Keratinocyte (primary cell): ENCODE data around the gene PTPN6. TPM values are rescaled to one million over a fixed set of nuclear protein-coding genes. Genes with fewer than 3 reads are reported as not detected.

Experiments
- DNase-seq: peaks from one replicate; pipeline ENCODE4 v3.0.0-alpha.2; 2011; ENCODE audit warnings: low read depth, missing footprints, low spot score
- FAIRE-seq: peaks from 2 replicates; lab custom pipeline; 2011; peaks lifted over from hg19 to GRCh38; lab: Jason Lieb, UNC
- H2AFZ ChIP-seq: 2 replicates; pipeline ENCODE4 v1.6.0; 2012; ENCODE audit warnings: low read length, control low read depth, inconsistent platforms; ENCODE audit not compliant: control insufficient read depth
- H3K27ac ChIP-seq: 2 replicates; pipeline ENCODE4 v1.5.1; 2011; ENCODE audit warnings: low read length; ENCODE audit not compliant: control insufficient read depth, insufficient read depth
- H3K27me3 ChIP-seq: 3 replicates; pipeline ENCODE4 v1.6.0; 2011; ENCODE audit warnings: low read length; ENCODE audit not compliant: control insufficient read depth, insufficient read depth; ENCODE audit errors: extremely low read depth
- H3K36me3 ChIP-seq, 2 experiments: 2 replicates in 1 of 2; 3 replicates in 1 of 2; pipeline ENCODE4 v1.5.1; 2011; ENCODE audit warnings: low read length in 2 of 2, mild to moderate bottlenecking in 1 of 2; ENCODE audit not compliant: control insufficient read depth in 2 of 2, insufficient read depth in 2 of 2; ENCODE audit errors: extremely low read depth in 1 of 2
- H3K4me1 ChIP-seq: 3 replicates; pipeline ENCODE4 v1.5.1; 2011; ENCODE audit warnings: low read length; ENCODE audit not compliant: control insufficient read depth, insufficient read depth; ENCODE audit errors: extremely low read depth
- H3K4me2 ChIP-seq: 3 replicates; pipeline ENCODE4 v1.6.0; 2011; ENCODE audit warnings: low read depth, low read length; ENCODE audit not compliant: control insufficient read depth, insufficient read depth; ENCODE audit errors: extremely low read depth
- H3K4me3 ChIP-seq, 3 experiments: fragments of 200-600 bp in 1 of 3; sonication (generic) in 1 of 3; 2 replicates in 2 of 3; 3 replicates in 1 of 3; pipeline ENCODE4 v1.5.1; 2011 to 2016; ENCODE audit warnings: low read length in 3 of 3, mild to moderate bottlenecking in 3 of 3, control low read depth in 2 of 3, inconsistent platforms in 1 of 3, low read depth in 1 of 3, mixed read lengths in 1 of 3, mixed run types in 1 of 3, moderate library complexity in 1 of 3; ENCODE audit not compliant: control insufficient read depth in 2 of 3, insufficient read depth in 2 of 3; ENCODE audit errors: extremely low read depth in 1 of 3
- H3K79me2 ChIP-seq: 2 replicates; pipeline ENCODE4 v1.6.0; 2012; ENCODE audit warnings: low read length; ENCODE audit not compliant: control insufficient read depth, insufficient read depth
- H3K9ac ChIP-seq: 3 replicates; pipeline ENCODE4 v1.6.0; 2011; ENCODE audit warnings: low read length; ENCODE audit not compliant: control insufficient read depth, insufficient read depth; ENCODE audit errors: extremely low read depth
- H3K9me1 ChIP-seq: 3 replicates; pipeline ENCODE4 v1.6.0; 2011; ENCODE audit warnings: low read length; ENCODE audit not compliant: control insufficient read depth, insufficient read depth; ENCODE audit errors: extremely low read depth
- H3K9me3 ChIP-seq: 2 replicates; pipeline ENCODE4 v1.5.1; 2012; ENCODE audit warnings: low read depth, low read length; ENCODE audit not compliant: control insufficient read depth
- H4K20me1 ChIP-seq: 3 replicates; pipeline ENCODE4 v1.6.0; 2011; ENCODE audit warnings: low read length; ENCODE audit not compliant: control insufficient read depth, insufficient read depth; ENCODE audit errors: extremely low read depth
- EZH2 ChIP-seq: IDR thresholded peaks from one replicate; pipeline ENCODE4 v1.6.1; 2012; ENCODE audit warnings: inconsistent platforms, mild to moderate bottlenecking, low read length, moderate library complexity
- dilution Hi-C: fragments of 300-500 bp; cut with MboI; formaldehyde crosslinking; loops from one replicate; pipeline ENCODE4 v1.7.0; 2020; ENCODE audit warnings: low sequenced_read_pairs; ENCODE audit not compliant: extremely low pct_ligation_motif_present
- polyA minus RNA-seq, 3 experiments: library from RNA; depleted of rRNA, polyadenylated mRNA; stranded (reverse); fragments of >200 nt; gene quantifications; 1 replicate in 1 of 3; 2 replicates in 1 of 3; 3 replicates in 1 of 3; pipeline ENCODE4 v1.2.3, GENCODE V29; 2011
- polyA plus RNA-seq, 5 experiments: library from polyadenylated mRNA; depleted of rRNA in 3 of 5; stranded (reverse) in 3 of 5; stranded (forward) in 1 of 5; unstranded in 1 of 5; fragments of >200 nt; gene quantifications; 1 replicate in 1 of 5; 2 replicates in 3 of 5; 3 replicates in 1 of 5; pipeline versions ENCODE4 v1.2.1 to v1.2.3, GENCODE V29; 2011 to 2012; ENCODE audit warnings: missing spikeins in 2 of 5, low read depth in 1 of 5, low replicate concordance in 1 of 5
- TF ChIP-seq, protein P1 (sequence below), 3 experiments: IDR thresholded peaks in 1 of 3; conservative IDR thresholded peaks in 1 of 3; optimal IDR thresholded peaks in 1 of 3; 2 replicates in 2 of 3; 3 replicates in 1 of 3; pipeline versions ENCODE3 to v1.5.1; 2011; ENCODE audit warnings: low read length in 3 of 3, mild to moderate bottlenecking in 3 of 3, moderate library complexity in 2 of 3, control low read depth in 1 of 3, inconsistent platforms in 1 of 3; ENCODE audit not compliant: insufficient read depth in 2 of 3; ENCODE audit errors: extremely low read depth in 1 of 3

PTPN6 gene
- polyA plus RNA-seq = 18.7 to 21.0 TPM (median 19.7 TPM) in 3 replicates
- polyA plus RNA-seq (2011; ENCODE audit: low read depth) = 29.9 TPM
- 11.7 and 19.6 TPM in 2 replicates for polyA plus RNA-seq (2011; cell fraction: cytosol; rRNA removed)
- polyA plus RNA-seq (2011; cell fraction: nucleus; rRNA removed) = 28.5 and 37.9 TPM in 2 replicates
- 24.7 and 25.1 TPM in 2 replicates for polyA plus RNA-seq (2012; ENCODE audit: low replicate concordance)
- polyA minus RNA-seq = 14.2 to 34.8 TPM (median 17.7 TPM) in 3 replicates
- 23.8 TPM for polyA minus RNA-seq (2011; cell fraction: cytosol; rRNA and poly(A)+ RNA removed)
- 5.6 and 10.3 TPM in 2 replicates for polyA minus RNA-seq (2011; cell fraction: nucleus; rRNA and poly(A)+ RNA removed)

DNA sequence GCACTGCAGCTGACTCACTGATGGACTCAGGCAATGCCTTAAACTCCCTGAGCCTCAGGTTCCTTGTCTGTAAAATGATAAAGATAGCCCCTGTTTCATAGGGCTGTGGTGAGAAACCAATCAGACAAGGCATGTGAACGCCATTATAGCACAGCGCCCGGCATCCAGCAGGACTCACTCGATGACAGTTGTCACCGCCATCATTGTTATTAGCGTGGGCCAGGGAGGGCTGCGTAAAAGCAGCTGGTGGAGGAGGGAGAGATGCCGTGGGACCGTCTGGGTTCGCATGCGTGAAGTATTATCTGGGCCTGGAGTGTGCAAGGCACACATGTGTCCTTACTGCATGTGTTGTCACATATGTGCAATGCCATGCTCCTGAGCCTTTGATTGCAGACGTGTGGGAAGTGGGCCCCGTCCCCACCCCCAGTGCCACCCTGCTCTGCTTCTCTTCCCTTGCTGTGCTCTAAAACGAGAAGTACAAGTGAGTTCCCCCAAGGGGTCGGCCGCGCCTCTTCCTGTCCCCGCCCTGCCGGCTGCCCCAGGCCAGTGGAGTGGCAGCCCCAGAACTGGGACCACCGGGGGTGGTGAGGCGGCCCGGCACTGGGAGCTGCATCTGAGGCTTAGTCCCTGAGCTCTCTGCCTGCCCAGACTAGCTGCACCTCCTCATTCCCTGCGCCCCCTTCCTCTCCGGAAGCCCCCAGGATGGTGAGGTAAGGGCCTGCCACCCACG is at the start of gene PTPN6:
Gene PTPN6 (plus strand): TSS at position 546 of the 730 bp plus-strand sequence. CDS start 157 bp downstream, at position 703.
- H3K4me1 ChIP-seq = peaks cover 9% of the 10 kb centered on the region
- peaks cover 3% of the 10 kb centered on the region for H3K79me2 ChIP-seq
- TF ChIP-seq, protein P1, sequence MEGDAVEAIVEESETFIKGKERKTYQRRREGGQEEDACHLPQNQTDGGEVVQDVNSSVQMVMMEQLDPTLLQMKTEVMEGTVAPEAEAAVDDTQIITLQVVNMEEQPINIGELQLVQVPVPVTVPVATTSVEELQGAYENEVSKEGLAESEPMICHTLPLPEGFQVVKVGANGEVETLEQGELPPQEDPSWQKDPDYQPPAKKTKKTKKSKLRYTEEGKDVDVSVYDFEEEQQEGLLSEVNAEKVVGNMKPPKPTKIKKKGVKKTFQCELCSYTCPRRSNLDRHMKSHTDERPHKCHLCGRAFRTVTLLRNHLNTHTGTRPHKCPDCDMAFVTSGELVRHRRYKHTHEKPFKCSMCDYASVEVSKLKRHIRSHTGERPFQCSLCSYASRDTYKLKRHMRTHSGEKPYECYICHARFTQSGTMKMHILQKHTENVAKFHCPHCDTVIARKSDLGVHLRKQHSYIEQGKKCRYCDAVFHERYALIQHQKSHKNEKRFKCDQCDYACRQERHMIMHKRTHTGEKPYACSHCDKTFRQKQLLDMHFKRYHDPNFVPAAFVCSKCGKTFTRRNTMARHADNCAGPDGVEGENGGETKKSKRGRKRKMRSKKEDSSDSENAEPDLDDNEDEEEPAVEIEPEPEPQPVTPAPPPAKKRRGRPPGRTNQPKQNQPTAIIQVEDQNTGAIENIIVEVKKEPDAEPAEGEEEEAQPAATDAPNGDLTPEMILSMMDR (optimal IDR thresholded peaks at IDR 0.05 in 1 of 3, IDR thresholded peaks at IDR 0.05 in 1 of 3, conservative IDR thresholded peaks at IDR 0.05 in 1 of 3; ENCODE audit: extremely low read depth in 1 of 3, insufficient read depth in 2 of 3, low read length in 3 of 3) = no peak
- no peak for TF ChIP-seq EZH2
- H3K9me3 ChIP-seq = no peaks in the 10 kb centered on the region
- H4K20me1 ChIP-seq = no peaks in the 10 kb centered on the region
- no peaks in the 10 kb centered on the region for H3K9me1 ChIP-seq
- no peak within 1 kb of the TSS for H3K27ac ChIP-seq
- dilution Hi-C loops = no loop called here
- no peak within 1 kb of the TSS for H3K4me3 ChIP-seq
- no peak within 1 kb of the TSS for H2AFZ ChIP-seq
- FAIRE-seq (no peak), DNase-seq (no peak)
- H3K4me2 ChIP-seq = no peak within 1 kb of the TSS
- no peak within 1 kb of the TSS for H3K9ac ChIP-seq
- no peaks in the 10 kb centered on the region for H3K27me3 ChIP-seq
- no peaks in the 10 kb centered on the region for H3K36me3 ChIP-seq

DNA sequence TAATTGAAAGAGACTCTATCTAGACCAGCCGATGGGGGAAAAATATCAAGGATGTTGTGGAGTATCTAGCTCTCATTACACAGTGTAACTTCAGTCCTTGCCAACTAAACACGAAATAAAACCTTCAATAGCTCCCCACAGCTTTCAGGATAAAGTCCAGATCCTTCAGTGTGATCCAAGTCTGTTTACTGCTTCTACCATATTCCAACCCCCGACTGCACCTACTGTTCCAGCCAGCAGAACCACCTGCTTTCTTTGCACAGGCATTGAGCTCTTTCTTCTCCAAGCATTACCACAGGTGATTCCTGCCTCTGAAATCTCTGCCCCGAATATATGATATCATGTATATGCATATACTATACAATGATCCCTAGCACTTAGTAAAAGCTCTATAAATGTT is 48.7 kb upstream of the PTPN6 start:
- Histone ChIP-seq H3K36me3 (no peaks in the 10 kb centered on the region), H3K27me3 (no peaks in the 10 kb centered on the region), H3K9me1 (no peaks in the 10 kb centered on the region), H3K4me1 (peaks cover 13% of the 10 kb centered on the region), H3K9me3 (no peaks in the 10 kb centered on the region), H3K27ac (no peak overlapping the region), H3K79me2 (no peaks in the 10 kb centered on the region), H3K9ac (no peak overlapping the region), H3K4me2 (no peak overlapping the region), H2AFZ (no peak overlapping the region), H3K4me3 (no peak overlapping the region), H4K20me1 (no peaks in the 10 kb centered on the region)
- dilution Hi-C loops = no loop called here
- TF ChIP-seq EZH2 = no peak
- TF ChIP-seq, protein P1 (optimal IDR thresholded peaks at IDR 0.05 in 1 of 3, IDR thresholded peaks at IDR 0.05 in 1 of 3, conservative IDR thresholded peaks at IDR 0.05 in 1 of 3; ENCODE audit: extremely low read depth in 1 of 3, insufficient read depth in 2 of 3, low read length in 3 of 3) = no peak
- DNase-seq = no peak
- FAIRE-seq = no peak
